Measurements from ENCODE around the gene SPOP. TPM values are rescaled to one million over a fixed set of nuclear protein-coding genes. Genes with fewer than 3 reads are reported as not detected.

The SPOP gene
- total and polyA plus RNA-seq, 2 of the 4 experiments (the other 2 are of a cell fraction) = 24.9 to 47.5 TPM

- WGBS, 2 experiments (ENCODE audit: extremely low coverage in 2 of 2, insufficient read length in 1 of 2) = no CpG with 5 or more reads among the region's 4 CpGs
- CTCF ChIA-PET = no interaction called here
- Histone ChIP-seq H3K9me1 (ENCODE audit: insufficient read depth, low read length) (peaks cover 4% of the 10 kb centered on the region; the same call in 1 of the 2 replicates), H2BK15ac (ENCODE audit: low read depth, low read length) (no peak overlapping the region), H2BK120ac (ENCODE audit: low read depth, low read length) (no peak overlapping the region), H3K9me3 (ENCODE audit: control insufficient read depth, insufficient read depth, low read length) (no peaks in the 10 kb centered on the region), H4K20me1 (ENCODE audit: insufficient read depth, low read length) (no peaks in the 10 kb centered on the region), H2AFZ (replicated peaks; ENCODE audit: low read length, poor library complexity) (no peak overlapping the region), H2AK9ac (replicated peaks; ENCODE audit: low read depth, low read length, poor library complexity) (no peak overlapping the region), H3K4me2 (ENCODE audit: low read depth, low read length) (no peak overlapping the region), H3K36me3 (ENCODE audit: control insufficient read depth, insufficient read depth, low read length) (peaks cover 17% of the 10 kb centered on the region), H3K18ac (ENCODE audit: low read depth, low read length) (no peak overlapping the region), H3K14ac (replicated peaks; ENCODE audit: low read depth, low read length) (no peak overlapping the region), H4K91ac (ENCODE audit: insufficient read depth, low read depth, low read length) (no peak overlapping the region), H2BK20ac (ENCODE audit: low read depth, low read length) (no peak overlapping the region), H3K9ac (ENCODE audit: low read depth, low read length) (no peak overlapping the region), H2AK5ac (ENCODE audit: low read depth, low read length) (no peak overlapping the region), H3K23ac (ENCODE audit: low read depth, low read length) (no peak overlapping the region), H3K4me1 (ENCODE audit: control insufficient read depth, insufficient read depth, low read length) (peaks cover 6% of the 10 kb centered on the region), H4K8ac (ENCODE audit: low read depth in 2 of 2, low read length in 2 of 2) (no peak overlapping the region), H2BK5ac (ENCODE audit: low read depth, low read length, poor library complexity, severe bottlenecking) (no peak overlapping the region), H3K4ac (ENCODE audit: low read depth, low read length) (no peak overlapping the region), H3K27ac (ENCODE audit: insufficient read depth, low read length) (no peak overlapping the region), H3K79me1 (ENCODE audit: low read depth in 1 of 2, low read length in 2 of 2) (peaks cover 0 to 10% of the 10 kb centered on the region in 2 experiments; a peak in 1 of 4 replicates), H3K4me3 (ENCODE audit: insufficient read depth, low read depth, low read length) (no peak overlapping the region), H3K56ac (ENCODE audit: extremely low read depth, insufficient read depth, low read length) (no peak overlapping the region), H4K5ac (ENCODE audit: low read depth, low read length) (no peak overlapping the region), H3K27me3 (ENCODE audit: control insufficient read depth, insufficient read depth, low read length) (no peaks in the 10 kb centered on the region)
- POLR2A ChIA-PET (ENCODE audit: unreplicated experiment) = interaction anchor here (0.7 kb wide), 2 partner anchors 19 to 40 kb away, joined by 4 to 23 read pairs; no protein-coding TSS in a partner anchor
- TF ChIP-seq CTCF (conservative IDR thresholded peaks at IDR 0.05; ENCODE audit: low read depth, low read length) (no peak), MAFK (IDR thresholded peaks at IDR 0.05; ENCODE audit: low read depth, low read length) (no peak), POLR2A (IDR thresholded peaks at IDR 0.05; ENCODE audit: low read depth, low read length) (no peak), RAD21 (IDR thresholded peaks at IDR 0.05; ENCODE audit: low read length) (no peak), SMC3 (IDR thresholded peaks at IDR 0.05; ENCODE audit: low read depth, low read length) (no peak), CHD1 (IDR thresholded peaks at IDR 0.05; ENCODE audit: low read depth, low read length) (no peak), CEBPB (IDR thresholded peaks at IDR 0.05; ENCODE audit: low read depth, low read length) (no peak), NFE2L2 (IDR thresholded peaks at IDR 0.05; ENCODE audit: low read depth, low read length) (no peak), USF2 (IDR thresholded peaks at IDR 0.05; ENCODE audit: low read depth, low read length) (no peak), BHLHE40 (IDR thresholded peaks at IDR 0.05; ENCODE audit: low read depth, low read length) (no peak), FOS (IDR thresholded peaks at IDR 0.05; ENCODE audit: low read depth, low read length) (no peak), ELK1 (IDR thresholded peaks at IDR 0.05; ENCODE audit: borderline replicate concordance, low read depth, low read length) (no peak), RCOR1 (IDR thresholded peaks at IDR 0.05; ENCODE audit: insufficient replicate concordance, low read length) (no peak), MAZ (IDR thresholded peaks at IDR 0.05; ENCODE audit: borderline replicate concordance, low read depth, low read length) (no peak), RFX5 (IDR thresholded peaks at IDR 0.05; ENCODE audit: low read depth, low read length) (no peak), MXI1 (IDR thresholded peaks at IDR 0.05; ENCODE audit: borderline replicate concordance, low read depth, low read length) (no peak)
- in situ Hi-C loops (cut with MboI; ENCODE audit: low sequenced_read_pairs) = no loop called here
- DNase-seq (no peak), ATAC-seq (ENCODE audit: low read depth) (no peak)
- dilution Hi-C loops (cut with HindIII; ENCODE audit: low sequenced_read_pairs, unreplicated experiment) = no loop called here
- intact Hi-C loops (cut with micrococcal nuclease) = no loop called here
- no TSS peak for BruUV-seq (replicated peaks)
These were observed 82.6 kb downstream of the SPOP start for GRCh38 chr17:49595328-49595727.
